ENCODE measurements around the gene SLFNL1. TPM values are rescaled to one million over a fixed set of nuclear protein-coding genes. Genes with fewer than 3 reads are reported as not detected.

Gene SLFNL1
- total RNA-seq, 1 experiment from 2014 or later, result 0.18 TPM

GRCh38 chr1:41045740-41046139, 24.2 kb upstream of the SLFNL1 start:
- POLR2A ChIA-PET, result no interaction called here
- no TSS peak for BruUV-seq (replicated peaks)
- intact Hi-C loops (cut with micrococcal nuclease; ENCODE audit: unreplicated experiment), result no loop called here
- Mint-ChIP-seq H3K4me1 (ENCODE audit: low read depth, unreplicated experiment) (no peaks in the 10 kb centered on the region), H3K9me3 (ENCODE audit: unreplicated experiment) (no peaks in the 10 kb centered on the region), H3K27me3 (ENCODE audit: insufficient read depth, unreplicated experiment) (no peaks in the 10 kb centered on the region), H3K27ac (ENCODE audit: unreplicated experiment) (no peak overlapping the region), H3K4me3 (ENCODE audit: unreplicated experiment) (no peak overlapping the region), H3K36me3 (ENCODE audit: insufficient read depth, unreplicated experiment) (peaks cover 19% of the 10 kb centered on the region)
- CTCF ChIA-PET, result no interaction called here
- no peak overlapping the region for H3K4me3 ChIP-seq (ENCODE audit: low read depth, low read length)
- no peaks in the 10 kb centered on the region for H3K36me3 ChIP-seq (ENCODE audit: control insufficient read depth, insufficient read depth, low read length)
- H3K4me1 ChIP-seq, result no peaks in the 10 kb centered on the region
- no peaks in the 10 kb centered on the region for H3K9me3 ChIP-seq
- H3K27me3 ChIP-seq (replicated peaks; ENCODE audit: control insufficient read depth, insufficient read depth, low read length), result no peaks in the 10 kb centered on the region
- no peak for DNase-seq
- no peak for TF ChIP-seq CTCF (IDR thresholded peaks at IDR 0.05; ENCODE audit: insufficient read depth in 1 of 2, low read depth in 1 of 2, low read length in 1 of 2, severe bottlenecking in 1 of 2, unreplicated experiment in 1 of 2)

DNA sequence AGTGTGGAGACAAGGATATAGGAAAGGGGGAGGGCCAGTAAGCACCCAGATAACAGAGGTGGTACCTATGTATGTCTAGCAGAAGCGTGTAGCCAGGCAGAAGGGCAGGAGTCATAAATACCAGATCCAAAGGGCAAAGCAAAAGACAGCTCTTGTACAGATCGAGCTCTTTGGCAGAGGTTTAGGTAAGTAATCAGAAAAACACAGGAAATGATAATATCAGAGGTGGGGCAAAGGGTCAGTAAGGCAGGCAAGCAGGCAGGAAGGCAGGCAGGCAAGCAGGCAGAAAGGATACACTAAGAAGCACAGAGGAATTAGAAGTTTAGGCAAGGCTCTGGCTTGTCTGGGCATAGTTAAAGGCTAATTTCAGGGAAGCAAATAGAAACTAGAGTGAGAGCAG, 22.7 kb upstream of the SLFNL1 start:
- H3K9me3 Mint-ChIP-seq (ENCODE audit: unreplicated experiment), result no peaks in the 10 kb centered on the region
- no TSS peak for BruUV-seq (replicated peaks)
- H3K4me3 Mint-ChIP-seq (ENCODE audit: unreplicated experiment), result no peak overlapping the region
- H3K9me3 ChIP-seq, result no peaks in the 10 kb centered on the region
- H3K4me1 Mint-ChIP-seq (ENCODE audit: low read depth, unreplicated experiment), result no peaks in the 10 kb centered on the region
- H3K36me3 ChIP-seq (ENCODE audit: control insufficient read depth, insufficient read depth, low read length), result no peaks in the 10 kb centered on the region
- H3K36me3 Mint-ChIP-seq (ENCODE audit: insufficient read depth, unreplicated experiment), result peaks cover 17% of the 10 kb centered on the region
- ChIA-PET POLR2A (no interaction called here), CTCF (no interaction called here)
- no peak overlapping the region for H3K4me3 ChIP-seq (ENCODE audit: low read depth, low read length)
- DNase-seq, result no peak
- intact Hi-C loops (cut with micrococcal nuclease; ENCODE audit: unreplicated experiment), result no loop called here
- H3K27me3 ChIP-seq (replicated peaks; ENCODE audit: control insufficient read depth, insufficient read depth, low read length), result no peaks in the 10 kb centered on the region
- H3K4me1 ChIP-seq, result no peaks in the 10 kb centered on the region
- no peaks in the 10 kb centered on the region for H3K27me3 Mint-ChIP-seq (ENCODE audit: insufficient read depth, unreplicated experiment)
- H3K27ac Mint-ChIP-seq (ENCODE audit: unreplicated experiment), result no peak overlapping the region
- TF ChIP-seq CTCF (IDR thresholded peaks at IDR 0.05; ENCODE audit: insufficient read depth in 1 of 2, low read depth in 1 of 2, low read length in 1 of 2, severe bottlenecking in 1 of 2, unreplicated experiment in 1 of 2), result no peak

- Mint-ChIP-seq H3K9me3 (ENCODE audit: unreplicated experiment) (no peaks in the 10 kb centered on the region), H3K4me3 (ENCODE audit: unreplicated experiment) (no peak overlapping the region), H3K4me1 (ENCODE audit: low read depth, unreplicated experiment) (no peaks in the 10 kb centered on the region), H3K36me3 (ENCODE audit: insufficient read depth, unreplicated experiment) (peaks cover 7% of the 10 kb centered on the region), H3K27ac (ENCODE audit: unreplicated experiment) (no peak overlapping the region), H3K27me3 (ENCODE audit: insufficient read depth, unreplicated experiment) (no peaks in the 10 kb centered on the region)
- DNase-seq, result no peak
- Histone ChIP-seq H3K4me1 (no peaks in the 10 kb centered on the region), H3K4me3 (ENCODE audit: low read depth, low read length) (no peak overlapping the region), H3K36me3 (ENCODE audit: control insufficient read depth, insufficient read depth, low read length) (no peaks in the 10 kb centered on the region), H3K27me3 (replicated peaks; ENCODE audit: control insufficient read depth, insufficient read depth, low read length) (no peaks in the 10 kb centered on the region), H3K9me3 (no peaks in the 10 kb centered on the region)
- ChIA-PET CTCF (no interaction called here), POLR2A (no interaction called here)
- TF ChIP-seq CTCF (IDR thresholded peaks at IDR 0.05; ENCODE audit: insufficient read depth in 1 of 2, low read depth in 1 of 2, low read length in 1 of 2, severe bottlenecking in 1 of 2, unreplicated experiment in 1 of 2), result no peak
- no TSS peak for BruUV-seq (replicated peaks)
- intact Hi-C loops (cut with micrococcal nuclease; ENCODE audit: unreplicated experiment), result no loop called here
Observed at GRCh38 chr1:41041614-41042270, 20.2 kb upstream of the SLFNL1 start.

Data from Caco-2 (cell line).